Stomach (tissue), 9 donors: ENCODE data around the gene OR8S1. TPM values are rescaled to one million over a fixed set of nuclear protein-coding genes. Genes with fewer than 3 reads are reported as not detected.

Source experiments
- DNase-seq, 2 donors: peaks; one replicate each; pipeline versions ENCODE4 v3.0.0 to v3.0.0-alpha.2; 2013 to 2019
- H3K27ac ChIP-seq, 5 donors: fragments of 200-600 bp in 4 of 5; sonication (generic) in 4 of 5; one replicate each; pipeline ENCODE4 v1.5.1; 2013 to 2019; ENCODE audit warnings: mild to moderate bottlenecking in 1 of 5, moderate library complexity in 1 of 5
- H3K27me3 ChIP-seq, 3 donors: fragments of 200-600 bp; sonication (generic); one replicate each; pipeline ENCODE4 v1.5.1; 2017 to 2019; ENCODE audit warnings: mixed run types in 1 of 3
- H3K36me3 ChIP-seq, 4 donors: fragments of 200-600 bp; sonication (generic); 1 replicate in 3 of 4; 2 replicates in 1 of 4; pipeline ENCODE4 v1.5.1; 2016 to 2019
- H3K4me1 ChIP-seq, 4 donors: fragments of 200-600 bp; sonication (generic); one replicate each; pipeline ENCODE4 v1.5.1; 2016 to 2019
- H3K4me3 ChIP-seq, 4 donors: fragments of 200-600 bp; sonication (generic) in 3 of 4; one replicate each; pipeline ENCODE4 v1.5.1; 2016 to 2019; ENCODE audit warnings: mild to moderate bottlenecking in 1 of 4
- H3K9me3 ChIP-seq, 4 donors: fragments of 200-600 bp; sonication (generic); one replicate each; pipeline ENCODE4 v1.5.1; 2016 to 2019
- EP300 ChIP-seq: sonication (generic); formaldehyde crosslinking; IDR thresholded peaks from one replicate; pipeline ENCODE4 v1.6.1; 2017; ENCODE audit warnings: antibody characterized with exemption
- POLR2A ChIP-seq, 4 donors: fragments of 450-650 bp; IDR thresholded peaks; one replicate each; pipeline ENCODE4 v1.6.1; 2016; ENCODE audit warnings: antibody characterized with exemption in 4 of 4, control low read depth in 2 of 4, mild to moderate bottlenecking in 1 of 4, moderate library complexity in 1 of 4
- WGBS, 5 donors: extraction: QIAGEN DNeasy Blood & Tissue Kit in 3 of 5; methylation state at CpG; one replicate each; pipeline versions ENCODE4 v1.1.5 to v1.1.7; 2013 to 2018; 5-methylcytosine and 5-hydroxymethylcytosine counted together
- intact Hi-C: fragments of 100-400 bp; cut with DNase I; formaldehyde crosslinking; loops from one replicate; pipeline ENCODE4 v1.15.1; 2023; ENCODE audit warnings: low total_unique reads
- polyA plus RNA-seq, 3 donors: library from polyadenylated mRNA; stranded (reverse); fragments of 200-250 nt; gene quantifications; one replicate each; pipeline ENCODE4 v1.2.3, GENCODE V29; 2013
- total RNA-seq, 5 donors: library from RNA; depleted of rRNA; stranded (reverse); fragments of >200 nt; gene quantifications; one replicate each; pipeline versions ENCODE4 v1.1.0 to v1.2.3, GENCODE V29; 2014 to 2016
- donor health status: healthy with polysubstance abuse.
- donor health status: Bipolar disorder and iron deficiency.
- donor health status: healthy.

Gene OR8S1
- total and polyA plus RNA-seq, 8 donors: not detected

DNA sequence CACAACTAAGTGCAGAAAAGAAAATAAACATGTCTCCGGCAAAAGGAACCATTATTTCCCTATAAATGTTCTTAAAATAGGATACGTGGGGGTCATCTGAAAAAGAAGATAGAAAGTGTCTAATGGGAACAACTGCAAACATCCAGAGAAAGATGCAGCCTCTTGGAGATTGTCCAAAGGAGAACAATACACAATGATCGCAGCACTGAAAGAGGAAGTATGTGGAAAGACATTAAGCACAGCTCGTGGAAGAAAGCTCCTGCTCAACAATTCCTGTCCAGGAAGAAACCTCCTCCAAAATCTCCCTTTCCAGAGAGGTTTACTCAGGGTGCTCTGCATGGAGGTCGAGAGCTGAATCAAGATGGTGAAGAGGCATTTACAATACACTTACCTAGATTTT lies 46.9 kb downstream of the OR8S1 start:
- Histone ChIP-seq H3K27me3 (no peaks in the 10 kb centered on the region), H3K36me3 (no peaks in the 10 kb centered on the region), H3K4me3 (no peak overlapping the region), H3K27ac (no peak overlapping the region), H3K9me3 (no peaks in the 10 kb centered on the region), H3K4me1 (no peaks in the 10 kb centered on the region)
- DNase-seq: no peak
- WGBS, 5 donors: 26 to 34% (median 32%) methylated on average over 5 of the region's 5 CpGs
- intact Hi-C loops: no loop called here
- TF ChIP-seq POLR2A (IDR thresholded peaks at IDR 0.05): no peak
- no peak for TF ChIP-seq EP300

Other genes with a start within 250 kb of the OR8S1 start
- 10 to 100 TPM in 3 of 5 donors, 1 to 10 TPM in 1, under 1 TPM in 1; 0.58 to 39.3 (median 12.6) TPM for gene ZNF641, start 174.7 kb upstream of the OR8S1 start, total RNA-seq
- 1 to 10 TPM; 3.6 to 5.7 (median 4.9) TPM for gene ZNF641, start 174.7 kb upstream of the OR8S1 start, polyA plus RNA-seq
- gene ANP32D, start 53.1 kb upstream of the OR8S1 start, total RNA-seq: under 1 TPM in 1 of 5 donors, not detected in 4; 0.92 TPM
- not detected for gene ANP32D, start 53.1 kb upstream of the OR8S1 start, polyA plus RNA-seq
- gene C12orf54, start 43.1 kb upstream of the OR8S1 start, total RNA-seq: 1 to 10 TPM in 1 of 5 donors, not detected in 4; 1.7 TPM
- gene C12orf54, start 43.1 kb upstream of the OR8S1 start, polyA plus RNA-seq: 10 to 100 TPM in 1 of 3 donors, not detected in 2; 10.4 TPM
- not detected for gene LALBA, start 44.4 kb downstream of the OR8S1 start, total RNA-seq
- not detected for gene LALBA, start 44.4 kb downstream of the OR8S1 start, polyA plus RNA-seq
- gene KANSL2, start 156.6 kb downstream of the OR8S1 start, total RNA-seq: 10 to 100 TPM; 23.2 to 66.0 (median 54.5) TPM
- gene KANSL2, start 156.6 kb downstream of the OR8S1 start, polyA plus RNA-seq: 10 to 100 TPM; 16.2 to 25.4 (median 23.6) TPM
- gene CCNT1, start 191.1 kb downstream of the OR8S1 start, total RNA-seq: 10 to 100 TPM in 4 of 5 donors, 1 to 10 TPM in 1; 3.2 to 54.0 (median 44.6) TPM
- gene CCNT1, start 191.1 kb downstream of the OR8S1 start, polyA plus RNA-seq: 1 to 10 TPM; 2.7 to 4.4 (median 3.7) TPM